Caki2 (cell line): ENCODE measurements around the gene SLC16A6. TPM values are rescaled to one million over a fixed set of nuclear protein-coding genes. Genes with fewer than 3 reads are reported as not detected.
"Not testable (repeated sequence)": the region's sequence is repeated elsewhere in the genome, so short reads cannot be mapped to it uniquely, and the experiment has no call there.

Experiments used
- DNase-seq: peaks from one replicate; pipeline ENCODE4 v3.0.0-alpha.2; 2015; ENCODE audit warnings: low read depth
- in situ Hi-C: cut with HindIII; loops from 2 replicates; pipeline ENCODE4 v1.10.0; 2016; ENCODE audit warnings: low sequenced_read_pairs, low pct_unique_long_range_greater_than_20kb, mixed read lengths
- total RNA-seq: library from RNA; depleted of rRNA; stranded (reverse); fragments of >200 nt; shearing (Covaris generic); gene quantifications from 2 replicates; pipeline ENCODE4 v1.2.3, GENCODE V29; 2014; ENCODE audit warnings: low replicate concordance

Gene SLC16A6
- total RNA-seq, 1 experiment from 2014 or later: not detected

- no peak for DNase-seq
- in situ Hi-C loops: no loop called here
Measured at GRCh38 chr17:68294617-68295016, 3.7 kb upstream of the SLC16A6 start.

GRCh38 chr17:68294196-68294555 is 3.2 kb upstream of the SLC16A6 start:
- no peak for DNase-seq
- in situ Hi-C loops: no loop called here

DNA sequence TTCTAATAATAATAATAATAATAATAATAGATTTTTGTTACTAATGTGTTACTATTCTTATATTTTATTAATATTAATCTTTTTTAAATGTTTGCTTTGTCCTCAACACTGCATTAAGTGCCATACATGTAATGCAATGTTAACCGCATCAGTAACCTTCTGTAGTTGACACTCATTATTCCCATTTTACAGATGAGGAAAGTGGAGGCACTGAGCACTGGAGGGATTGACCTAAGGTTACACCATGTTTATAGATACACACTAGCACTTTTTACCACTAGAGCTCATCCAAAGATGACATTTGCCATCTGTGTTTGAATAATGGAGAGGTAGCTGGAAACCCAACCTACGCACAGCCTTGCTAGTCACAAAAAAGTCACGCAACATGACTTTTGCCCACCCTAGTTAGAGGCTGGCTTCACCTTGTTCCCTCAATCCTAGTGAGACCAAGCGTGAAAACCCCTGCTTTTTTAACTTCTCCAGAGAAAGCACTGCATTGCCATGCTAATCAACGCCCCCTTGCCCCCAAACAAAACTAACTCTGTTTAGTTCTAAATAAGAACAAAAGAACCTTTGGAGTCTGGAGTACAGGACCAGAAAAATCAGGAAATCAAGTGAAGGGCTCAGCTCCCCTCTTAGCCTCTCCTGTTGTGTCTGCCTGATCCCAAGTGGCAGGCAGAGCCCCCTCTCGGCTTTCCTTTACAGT is 2.7 kb upstream of the SLC16A6 start:
- in situ Hi-C loops: no loop called here
- no peak for DNase-seq

- in situ Hi-C loops: no loop called here
- DNase-seq: no peak
Measured at GRCh38 chr17:68292689-68293040, 1.7 kb upstream of the SLC16A6 start.

DNA sequence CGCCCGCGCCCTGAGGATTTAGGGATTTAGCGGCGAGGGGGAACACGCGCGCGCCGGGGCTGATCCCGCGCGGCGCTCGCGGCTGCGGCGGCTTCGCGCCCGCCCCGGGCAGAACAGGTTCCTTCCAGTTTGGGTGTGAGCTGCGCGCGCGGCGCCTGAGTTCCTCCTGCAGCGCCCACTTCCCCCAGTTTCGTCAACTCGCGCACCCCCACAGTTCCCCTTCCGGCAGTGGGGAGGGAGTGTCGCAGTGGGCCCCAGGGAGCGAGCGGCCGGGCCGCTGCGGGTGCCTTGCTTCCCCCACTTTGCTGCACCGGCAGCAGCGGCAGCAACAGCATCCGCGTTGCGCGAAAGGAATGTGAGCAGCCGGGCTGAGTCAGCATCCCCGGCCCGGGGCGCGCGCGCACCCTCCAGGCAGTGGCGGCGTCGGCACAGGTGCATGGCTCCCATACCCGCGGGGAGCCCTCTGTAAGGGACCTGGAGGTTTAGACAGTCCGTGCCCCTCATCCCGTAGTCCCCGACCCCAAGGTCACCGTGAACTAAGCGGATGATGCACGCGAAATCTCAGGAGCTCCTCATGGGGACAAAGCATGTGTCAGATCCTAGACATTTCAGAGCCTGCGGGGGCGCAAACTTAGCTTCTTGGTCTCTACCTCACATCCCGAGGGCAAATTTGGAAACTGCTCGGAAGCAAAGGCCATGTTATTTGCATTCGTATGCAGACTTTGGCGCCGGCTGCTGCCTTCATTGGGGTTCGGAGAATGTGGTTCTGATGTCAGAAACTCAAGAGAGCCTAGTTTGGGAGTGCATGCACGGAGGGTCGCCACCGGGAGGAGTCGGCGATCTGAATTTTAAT is 1.1 kb upstream of the SLC16A6 start:
- DNase-seq: peak; percentile 74
- in situ Hi-C loops: no loop called here

- in situ Hi-C loops: no loop called here
- peak; percentile 36 for DNase-seq
Measured at GRCh38 chr17:68290268-68290954, 516 bp downstream of the SLC16A6 start.

DNA sequence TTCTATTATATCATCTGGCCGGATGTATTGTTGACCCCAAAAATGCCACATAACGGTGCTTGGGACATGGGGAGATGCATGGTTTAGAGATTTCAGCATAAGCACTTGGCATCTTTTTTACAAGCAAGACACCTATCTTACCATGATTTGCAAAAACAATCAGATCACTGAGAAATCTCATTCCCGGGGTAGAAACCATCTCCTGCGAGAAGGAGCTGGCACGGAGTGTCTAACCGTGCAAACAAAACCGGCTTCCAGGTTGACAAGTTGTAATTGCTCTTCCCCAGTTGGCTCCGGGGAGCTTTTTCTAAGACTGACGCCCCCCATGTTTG is 1.0 kb downstream of the SLC16A6 start:
- in situ Hi-C loops: no loop called here

DNA sequence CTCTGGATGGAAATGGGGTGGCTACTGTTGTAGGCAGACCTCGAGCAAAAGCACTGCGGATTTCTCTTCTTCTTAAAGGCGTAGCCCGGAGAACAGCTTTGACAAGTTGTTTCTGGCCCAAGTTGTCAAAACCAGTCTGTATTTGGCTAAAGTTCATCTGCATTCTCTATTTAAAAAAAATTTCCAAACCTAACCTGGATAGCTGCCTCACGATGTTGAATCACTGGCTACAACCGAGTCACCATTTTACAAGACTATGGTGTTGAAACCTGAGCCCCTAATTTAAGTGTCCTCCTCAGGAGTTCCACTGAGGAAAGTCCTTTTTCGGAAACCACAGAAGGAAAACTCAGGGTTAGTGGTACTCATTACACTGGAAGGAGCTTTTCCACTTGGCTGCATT is 1.5 kb downstream of the SLC16A6 start:
- in situ Hi-C loops: no loop called here

More for the DNA sequence above, 1.0 kb downstream of the SLC16A6 start:
- DNase-seq: no peak

GRCh38 chr17:68288804-68289203 is 2.1 kb downstream of the SLC16A6 start:
- in situ Hi-C loops: no loop called here
- no peak for DNase-seq

More for the DNA sequence above, 1.5 kb downstream of the SLC16A6 start:
- DNase-seq: no peak

- in situ Hi-C loops: no loop called here
- no peak for DNase-seq
Measured at GRCh38 chr17:68288375-68288774, 2.6 kb downstream of the SLC16A6 start.

DNA sequence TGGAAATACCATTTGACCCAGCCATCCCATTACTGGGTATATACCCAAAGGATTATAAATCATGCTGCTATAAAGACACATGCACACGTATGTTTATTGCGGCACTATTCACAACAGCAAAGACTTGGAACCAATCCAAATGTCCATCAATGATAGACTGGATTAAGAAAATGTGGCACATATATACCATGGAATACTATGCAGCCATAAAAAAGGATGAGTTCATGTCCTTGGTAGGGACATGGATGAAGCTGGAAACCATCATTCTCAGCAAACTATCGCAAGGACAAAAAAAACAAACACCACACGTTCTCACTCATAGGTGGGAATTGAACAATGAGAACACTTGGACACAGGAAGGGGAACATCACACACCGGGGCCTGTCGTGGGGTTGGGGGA is 9.0 kb downstream of the SLC16A6 start:
- DNase-seq, in situ Hi-C loops: not testable (repeated sequence)

DNA sequence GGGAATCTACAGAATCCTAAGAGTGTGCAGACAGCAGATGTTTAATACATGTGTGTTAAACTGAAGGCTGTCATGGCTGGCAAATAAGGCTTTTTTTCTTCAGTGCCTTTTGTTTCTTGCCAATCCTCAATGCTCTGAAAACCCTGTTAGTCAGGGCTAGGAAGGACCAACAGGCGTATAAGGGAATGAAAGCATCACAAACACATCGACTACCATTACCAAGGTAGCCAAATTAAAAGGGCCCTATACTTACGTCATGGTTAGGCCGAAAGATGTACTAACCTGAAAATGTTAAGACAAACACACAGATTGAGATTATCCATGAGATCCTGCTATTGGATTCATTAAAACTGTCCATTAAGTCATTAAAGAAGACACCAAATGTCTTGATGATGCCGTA is 13.1 kb downstream of the SLC16A6 start:
- no peak for DNase-seq
- in situ Hi-C loops: no loop called here

GRCh38 chr17:68276339-68276738 is 14.6 kb downstream of the SLC16A6 start:
- in situ Hi-C loops, DNase-seq: not testable (repeated sequence)

- in situ Hi-C loops: no loop called here
- no peak for DNase-seq
Measured at GRCh38 chr17:68273722-68274121, 17.2 kb downstream of the SLC16A6 start.

GRCh38 chr17:68265833-68266232 is 25.1 kb downstream of the SLC16A6 start:
- DNase-seq, in situ Hi-C loops: not testable (repeated sequence)

GRCh38 chr17:68263101-68263681 is 27.7 kb downstream of the SLC16A6 start:
- in situ Hi-C loops: not testable (repeated sequence)
- peak; percentile 51 for DNase-seq

- in situ Hi-C loops, DNase-seq: not testable (repeated sequence)
Measured at GRCh38 chr17:68262467-68262866, 28.5 kb downstream of the SLC16A6 start.

DNA sequence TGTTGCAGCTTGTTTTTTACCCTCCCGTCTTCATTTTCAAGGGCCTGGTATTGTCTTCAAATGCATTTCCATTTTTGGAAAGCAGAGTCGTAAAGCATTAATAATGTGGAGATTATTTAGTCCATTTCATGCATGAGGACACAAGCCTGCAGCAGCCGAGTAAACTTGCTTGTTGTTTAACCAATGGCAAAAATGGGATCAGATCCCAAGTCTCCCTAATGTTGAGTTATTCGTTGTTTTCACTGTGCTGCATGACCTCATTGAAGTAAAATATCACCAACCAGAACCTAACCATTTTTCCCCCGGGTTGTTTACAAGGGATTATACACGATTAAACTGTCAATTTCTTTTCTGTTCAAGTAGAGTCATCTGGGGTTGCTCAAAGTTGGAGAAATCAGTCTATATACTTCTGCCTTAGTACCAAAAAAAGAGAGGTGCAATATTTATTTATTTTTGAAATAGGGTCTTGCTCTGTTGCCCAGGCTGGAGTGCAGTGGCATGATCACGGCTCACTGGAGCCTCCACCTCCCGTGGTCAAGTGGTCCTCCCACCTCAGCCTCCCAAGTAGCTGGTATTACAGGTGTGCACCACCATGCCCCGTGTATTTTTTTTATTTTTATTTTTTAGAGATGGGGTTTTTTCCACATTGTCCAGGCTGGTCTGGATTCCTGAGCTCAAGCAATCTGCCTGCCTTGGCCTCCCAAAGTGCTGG is 30.7 kb downstream of the SLC16A6 start:
- no peak for DNase-seq
- in situ Hi-C loops: no loop called here
